Activated CD4-positive, alpha-beta T cell treated with anti-CD3 and anti-CD28 coated beads, Interleukin-2, amount 10 ng/mL, durations not matched to agents 24 days and 14 days (primary cell): ENCODE measurements around the gene ZSWIM5. TPM values are rescaled to one million over a fixed set of nuclear protein-coding genes. Genes with fewer than 3 reads are reported as not detected.

ENCODE experiments used
- DNase-seq: peaks from one replicate; pipeline ENCODE4 v3.0.0; 2022
- H3K27ac Mint-ChIP-seq: one replicate; pipeline ENCODE4 v1.8.0; 2022; ENCODE audit warnings: mild to moderate bottlenecking, mixed read lengths
- H3K27me3 Mint-ChIP-seq: one replicate; pipeline ENCODE4 v1.8.0; 2022; ENCODE audit warnings: mixed read lengths
- H3K36me3 Mint-ChIP-seq: one replicate; pipeline ENCODE4 v1.8.0; 2022; ENCODE audit warnings: low read depth, mild to moderate bottlenecking, mixed read lengths
- H3K4me1 Mint-ChIP-seq: one replicate; pipeline ENCODE4 v1.8.0; 2021; ENCODE audit warnings: mixed read lengths
- H3K4me3 Mint-ChIP-seq: one replicate; pipeline ENCODE4 v1.8.0; 2022; ENCODE audit warnings: mild to moderate bottlenecking, moderate library complexity, mixed read lengths
- H3K9me3 Mint-ChIP-seq: one replicate; pipeline ENCODE4 v1.8.0; 2021; ENCODE audit warnings: mixed read lengths
- intact Hi-C: fragments of 100-400 bp; cut with micrococcal nuclease; formaldehyde crosslinking; loops from one replicate; pipeline ENCODE4 v1.15.1; 2023
- total RNA-seq: library from RNA; stranded (reverse); gene quantifications from 2 replicates; pipeline ENCODE4 v1.2.3, GENCODE V29; 2022

Gene ZSWIM5
- total RNA-seq, 1 donor from 2014 or later = 0.14 TPM

- Mint-ChIP-seq H3K4me1 (peaks cover 12% of the 10 kb centered on the region), H3K4me3 (no peak overlapping the region), H3K27me3 (no peaks in the 10 kb centered on the region), H3K36me3 (no peaks in the 10 kb centered on the region), H3K9me3 (no peaks in the 10 kb centered on the region), H3K27ac (no peak overlapping the region)
- DNase-seq = no peak
- intact Hi-C loops = no loop called here
Measured at GRCh38 chr1:45035631-45036301, 170.6 kb downstream of the ZSWIM5 start.

DNA sequence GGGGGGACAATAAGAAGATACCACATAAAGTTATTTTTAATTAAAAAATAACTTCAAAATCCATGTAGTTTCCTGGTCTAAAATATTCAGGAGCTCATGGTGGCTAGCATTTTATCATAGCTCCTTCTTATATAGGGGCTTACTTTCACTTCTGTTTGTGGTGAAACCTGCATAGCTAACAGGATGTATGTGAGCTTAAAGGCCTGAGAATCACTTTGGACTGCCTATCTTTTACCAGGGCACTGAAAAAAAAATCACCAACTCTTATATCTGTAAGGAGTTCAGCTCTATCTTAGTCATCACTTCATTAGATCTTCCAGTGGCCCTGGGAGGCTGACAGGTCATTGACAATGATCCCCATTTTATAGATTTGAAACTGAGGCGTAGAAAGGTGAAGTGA, 173.0 kb downstream of the ZSWIM5 start:
- intact Hi-C loops = no loop called here
- H3K4me3 Mint-ChIP-seq = no peak overlapping the region
- H3K27ac Mint-ChIP-seq = no peak overlapping the region
- no peak for DNase-seq
- H3K36me3 Mint-ChIP-seq = no peaks in the 10 kb centered on the region
- no peaks in the 10 kb centered on the region for H3K27me3 Mint-ChIP-seq
- H3K4me1 Mint-ChIP-seq = peaks cover 12% of the 10 kb centered on the region
- H3K9me3 Mint-ChIP-seq = no peaks in the 10 kb centered on the region

GRCh38 chr1:45032837-45033236, 173.6 kb downstream of the ZSWIM5 start:
- intact Hi-C loops = no loop called here
- Mint-ChIP-seq H3K9me3 (no peaks in the 10 kb centered on the region), H3K36me3 (no peaks in the 10 kb centered on the region), H3K4me1 (peaks cover 12% of the 10 kb centered on the region), H3K27me3 (no peaks in the 10 kb centered on the region), H3K4me3 (no peak overlapping the region), H3K27ac (no peak overlapping the region)
- DNase-seq = no peak

DNA sequence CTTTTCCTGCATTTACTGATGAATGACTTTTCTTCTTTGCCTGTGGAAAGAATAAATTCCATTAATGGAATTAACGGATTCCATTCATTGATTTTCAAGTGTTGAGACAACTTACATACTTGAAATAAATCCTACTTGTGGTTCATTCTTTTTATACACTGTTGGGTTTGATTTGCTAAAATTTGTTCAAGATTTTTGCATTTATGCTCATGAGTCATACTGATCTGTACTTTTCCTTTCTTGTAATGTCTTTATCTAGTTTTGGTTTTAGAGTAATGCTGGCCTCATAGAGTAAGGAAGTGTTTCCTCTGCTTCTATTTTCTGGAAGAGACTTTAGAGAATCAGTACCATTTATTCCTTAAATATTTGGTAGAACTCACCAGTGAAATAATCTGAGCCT, 180.0 kb downstream of the ZSWIM5 start:
- H3K4me1 Mint-ChIP-seq = peaks cover 7% of the 10 kb centered on the region
- H3K36me3 Mint-ChIP-seq = no peaks in the 10 kb centered on the region
- DNase-seq = no peak
- no peak overlapping the region for H3K4me3 Mint-ChIP-seq
- H3K9me3 Mint-ChIP-seq = peaks cover 3% of the 10 kb centered on the region
- intact Hi-C loops = no loop called here
- no peak overlapping the region for H3K27ac Mint-ChIP-seq
- peaks cover 13% of the 10 kb centered on the region for H3K27me3 Mint-ChIP-seq

DNA sequence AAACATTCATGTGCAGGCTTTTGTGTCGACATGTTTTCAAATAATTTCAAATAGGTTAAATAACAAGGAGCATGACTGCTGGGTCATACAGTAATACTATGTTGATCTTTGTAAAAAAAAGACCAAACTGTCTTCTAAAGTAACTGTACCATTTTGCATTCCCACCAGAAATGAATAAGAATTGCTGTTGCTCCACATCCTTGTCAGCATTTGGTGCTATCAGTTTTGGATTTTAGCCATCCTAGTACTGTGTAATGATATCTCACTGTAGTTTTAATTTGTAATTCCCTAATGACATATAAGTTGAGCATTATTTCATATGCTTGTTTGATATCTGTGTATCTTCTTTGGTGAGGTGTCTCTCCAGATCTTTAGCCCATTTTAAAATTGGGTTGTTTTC, 182.7 kb downstream of the ZSWIM5 start:
- Mint-ChIP-seq H3K9me3 (peaks cover 3% of the 10 kb centered on the region), H3K4me1 (peaks cover 7% of the 10 kb centered on the region), H3K36me3 (no peaks in the 10 kb centered on the region), H3K27ac (no peak overlapping the region), H3K4me3 (no peak overlapping the region), H3K27me3 (peaks cover 13% of the 10 kb centered on the region)
- no peak for DNase-seq
- intact Hi-C loops = no loop called here

- Mint-ChIP-seq H3K27ac (no peak overlapping the region), H3K9me3 (no peaks in the 10 kb centered on the region), H3K27me3 (peaks cover 4% of the 10 kb centered on the region), H3K4me1 (peaks cover 15% of the 10 kb centered on the region), H3K4me3 (no peak overlapping the region), H3K36me3 (peaks cover 11% of the 10 kb centered on the region)
- DNase-seq = peak; percentile 89
- intact Hi-C loops = loop anchor here (1.0 kb wide), 1 partner anchor 282 kb away; no protein-coding TSS in a partner anchor
Measured at GRCh38 chr1:45018599-45019230, 187.7 kb downstream of the ZSWIM5 start.

GRCh38 chr1:45016767-45017166, 189.6 kb downstream of the ZSWIM5 start:
- Mint-ChIP-seq H3K4me3 (no peak overlapping the region), H3K9me3 (no peaks in the 10 kb centered on the region), H3K4me1 (peaks cover 29% of the 10 kb centered on the region), H3K27ac (no peak overlapping the region), H3K36me3 (peaks cover 13% of the 10 kb centered on the region), H3K27me3 (no peaks in the 10 kb centered on the region)
- intact Hi-C loops = no loop called here
- no peak for DNase-seq

- Mint-ChIP-seq H3K27ac (no peak overlapping the region), H3K36me3 (peaks cover 13% of the 10 kb centered on the region), H3K4me3 (no peak overlapping the region), H3K9me3 (no peaks in the 10 kb centered on the region), H3K4me1 (peaks cover 35% of the 10 kb centered on the region), H3K27me3 (no peaks in the 10 kb centered on the region)
- no peak for DNase-seq
- intact Hi-C loops = no loop called here
Measured at GRCh38 chr1:45016090-45016697, 190.2 kb downstream of the ZSWIM5 start.

GRCh38 chr1:45015683-45016082, 190.7 kb downstream of the ZSWIM5 start:
- intact Hi-C loops = no loop called here

DNA sequence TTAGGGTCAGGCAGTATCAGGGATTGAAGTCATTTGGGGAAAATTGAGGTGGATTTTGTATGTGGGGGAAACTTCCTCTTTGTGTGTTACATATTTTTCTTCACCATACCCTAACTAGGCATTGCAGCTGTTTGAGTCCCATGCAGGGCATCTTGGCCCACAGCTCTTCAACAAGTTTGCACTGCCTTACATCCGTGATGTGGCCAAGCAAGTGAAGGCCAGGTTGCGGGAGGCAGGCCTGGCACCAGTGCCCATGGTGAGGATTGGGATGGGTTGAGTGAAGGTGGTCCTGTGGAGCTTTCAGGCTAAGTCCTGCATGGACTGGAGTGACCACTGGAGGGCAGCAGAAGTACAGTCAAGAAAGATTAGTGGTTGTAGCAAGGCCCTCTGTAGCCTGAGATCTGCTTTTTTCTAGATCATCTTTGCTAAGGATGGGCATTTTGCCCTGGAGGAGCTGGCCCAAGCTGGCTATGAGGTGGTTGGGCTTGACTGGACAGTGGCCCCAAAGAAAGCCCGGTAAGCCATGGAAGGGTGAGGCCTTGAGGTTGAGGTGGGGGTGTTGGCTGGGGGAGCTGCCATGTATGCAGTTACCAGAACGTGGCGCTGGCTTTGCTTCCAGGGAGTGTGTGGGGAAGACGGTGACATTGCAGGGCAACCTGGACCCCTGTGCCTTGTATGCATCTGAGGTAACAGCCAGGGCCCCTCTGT, 191.9 kb downstream of the ZSWIM5 start:
- DNase-seq = peak; percentile 94
- Mint-ChIP-seq H3K27ac (peak overlapping the region; percentile 70), H3K27me3 (no peaks in the 10 kb centered on the region), H3K4me1 (peaks cover 44% of the 10 kb centered on the region), H3K36me3 (peaks cover 14% of the 10 kb centered on the region), H3K9me3 (no peaks in the 10 kb centered on the region), H3K4me3 (peak overlapping the region; percentile 75)
- intact Hi-C loops = loop anchor here (1.0 to 5.0 kb wide), 3 partner anchors 227 to 297 kb away; partner anchors contain the start of gene BEST4

More at GRCh38 chr1:45015683-45016082, 190.7 kb downstream of the ZSWIM5 start:
- H3K36me3 Mint-ChIP-seq = peaks cover 13% of the 10 kb centered on the region
- peaks cover 35% of the 10 kb centered on the region for H3K4me1 Mint-ChIP-seq
- no peak overlapping the region for H3K4me3 Mint-ChIP-seq
- H3K27ac Mint-ChIP-seq = no peak overlapping the region
- no peak for DNase-seq
- no peaks in the 10 kb centered on the region for H3K9me3 Mint-ChIP-seq
- no peaks in the 10 kb centered on the region for H3K27me3 Mint-ChIP-seq

DNA sequence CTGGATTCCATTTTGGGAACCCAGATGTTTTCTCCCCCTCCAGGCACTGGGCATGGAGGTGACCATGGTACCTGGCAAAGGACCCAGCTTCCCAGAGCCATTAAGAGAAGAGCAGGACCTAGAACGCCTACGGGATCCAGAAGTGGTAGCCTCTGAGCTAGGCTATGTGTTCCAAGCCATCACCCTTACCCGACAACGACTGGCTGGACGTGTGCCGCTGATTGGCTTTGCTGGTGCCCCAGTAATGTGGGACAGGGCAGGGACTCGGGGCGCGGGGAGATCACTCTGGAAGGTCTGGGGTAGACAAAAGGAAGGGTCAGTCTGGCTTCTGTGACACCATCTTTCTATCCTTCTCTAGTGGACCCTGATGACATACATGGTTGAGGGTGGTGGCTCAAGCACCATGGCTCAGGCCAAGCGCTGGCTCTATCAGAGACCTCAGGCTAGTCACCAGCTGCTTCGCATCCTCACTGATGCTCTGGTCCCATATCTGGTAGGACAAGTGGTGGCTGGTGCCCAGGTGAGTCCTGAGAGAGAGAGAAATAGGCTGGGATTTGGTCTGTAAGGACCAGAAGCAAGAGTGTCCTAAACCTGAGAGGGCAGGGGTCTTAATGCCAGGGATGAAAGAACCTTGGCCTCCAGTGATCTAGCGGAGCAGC, 192.7 kb downstream of the ZSWIM5 start:
- peak overlapping the region; percentile 85 for H3K4me3 Mint-ChIP-seq

GRCh38 chr1:45012639-45013278, 193.6 kb downstream of the ZSWIM5 start:
- H3K27ac Mint-ChIP-seq = peak overlapping the region; percentile 91
- DNase-seq = peak; percentile 81

More for the DNA sequence above, 192.7 kb downstream of the ZSWIM5 start:
- intact Hi-C loops = loop anchor here (1.0 to 5.0 kb wide), 5 partner anchors 193 to 296 kb away; partner anchors contain the start of genes BEST4, RNU5D-1 and ZSWIM5
- Mint-ChIP-seq H3K36me3 (peaks cover 20% of the 10 kb centered on the region), H3K4me1 (peaks cover 51% of the 10 kb centered on the region), H3K27ac (no peak overlapping the region), H3K27me3 (no peaks in the 10 kb centered on the region), H3K9me3 (no peaks in the 10 kb centered on the region)
- no peak for DNase-seq

More at GRCh38 chr1:45012639-45013278, 193.6 kb downstream of the ZSWIM5 start:
- no peaks in the 10 kb centered on the region for H3K27me3 Mint-ChIP-seq
- H3K36me3 Mint-ChIP-seq = peaks cover 26% of the 10 kb centered on the region
- H3K4me3 Mint-ChIP-seq = peak overlapping the region; percentile 85
- intact Hi-C loops = loop anchor here (1.0 to 5.0 kb wide), 8 partner anchors 26 to 479 kb away; partner anchors contain the start of genes BEST4, EIF2B3, MUTYH and RNU5D-1
- H3K9me3 Mint-ChIP-seq = no peaks in the 10 kb centered on the region
- peaks cover 52% of the 10 kb centered on the region for H3K4me1 Mint-ChIP-seq
